Activated naive CD4-positive, alpha-beta T cell treated with anti-CD3 and anti-CD28 coated beads, Interleukin-2, amount 50 U/mL, for 24 hours (primary cell): ENCODE results near the gene LHCGR.
"Not testable (repeated sequence)": the region's sequence is repeated elsewhere in the genome, so short reads cannot be mapped to it uniquely, and the experiment has no call there.

Experiments used
- H3K27ac Mint-ChIP-seq: one replicate; pipeline ENCODE4 v1.8.0; 2021; ENCODE audit warnings: mild to moderate bottlenecking, mixed read lengths
- H3K27me3 Mint-ChIP-seq: one replicate; pipeline ENCODE4 v1.8.0; 2021; ENCODE audit warnings: mixed read lengths
- H3K36me3 Mint-ChIP-seq: one replicate; pipeline ENCODE4 v1.8.0; 2021; ENCODE audit warnings: mixed read lengths
- H3K4me1 Mint-ChIP-seq: one replicate; pipeline ENCODE4 v1.8.0; 2021; ENCODE audit warnings: mixed read lengths
- H3K4me3 Mint-ChIP-seq: one replicate; pipeline ENCODE4 v1.8.0; 2021; ENCODE audit warnings: mild to moderate bottlenecking, mixed read lengths
- H3K9me3 Mint-ChIP-seq: one replicate; pipeline ENCODE4 v1.8.0; 2021; ENCODE audit warnings: mixed read lengths

LHCGR gene

DNA sequence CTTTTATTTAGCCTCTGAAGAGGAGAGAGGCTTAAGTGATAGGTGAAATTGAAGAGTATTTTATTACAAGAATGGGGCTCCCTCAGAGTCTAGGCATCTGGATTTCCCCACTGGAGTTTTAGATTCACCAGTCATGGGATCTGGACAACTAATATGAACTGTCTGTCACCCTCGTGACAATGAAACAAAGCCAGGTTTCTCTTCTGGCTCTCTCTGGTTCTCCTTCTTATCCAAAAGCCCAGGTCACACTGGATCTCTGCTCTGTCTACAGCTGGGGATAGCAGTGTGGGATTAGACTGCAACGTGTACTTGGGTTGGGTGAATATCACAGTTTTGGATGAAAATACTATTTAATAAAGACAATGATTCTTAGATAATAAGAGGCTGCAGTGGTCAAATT, 31.2 kb downstream of the LHCGR start:
- Mint-ChIP-seq H3K27ac (no peak overlapping the region), H3K4me3 (no peak overlapping the region), H3K36me3 (no peaks in the 10 kb centered on the region), H3K4me1 (no peaks in the 10 kb centered on the region), H3K9me3 (no peaks in the 10 kb centered on the region), H3K27me3 (peaks cover 7% of the 10 kb centered on the region)

DNA sequence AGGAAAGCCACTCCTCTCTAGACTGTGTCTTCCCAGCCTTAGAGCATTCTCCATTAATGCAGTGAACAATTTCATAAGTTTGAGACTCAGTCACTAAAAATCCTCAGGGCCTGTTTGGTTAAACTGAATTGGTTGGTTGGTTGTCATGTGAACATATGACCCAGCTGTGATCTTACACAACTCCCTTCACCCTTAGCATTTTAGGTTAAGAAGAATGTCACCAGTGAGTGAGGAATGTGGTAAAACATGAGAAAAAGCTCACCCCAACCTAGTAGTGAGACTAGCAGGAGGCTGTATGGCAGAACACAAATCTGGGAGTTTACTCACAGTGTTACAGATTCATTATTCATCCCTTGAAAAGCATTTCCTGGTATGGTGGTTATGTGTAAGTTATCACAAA, 32.4 kb downstream of the LHCGR start:
- H3K4me1 Mint-ChIP-seq = no peaks in the 10 kb centered on the region
- H3K27ac Mint-ChIP-seq = no peak overlapping the region
- H3K36me3 Mint-ChIP-seq = no peaks in the 10 kb centered on the region
- H3K4me3 Mint-ChIP-seq = no peak overlapping the region
- peaks cover 4% of the 10 kb centered on the region for H3K27me3 Mint-ChIP-seq
- H3K9me3 Mint-ChIP-seq = no peaks in the 10 kb centered on the region

DNA sequence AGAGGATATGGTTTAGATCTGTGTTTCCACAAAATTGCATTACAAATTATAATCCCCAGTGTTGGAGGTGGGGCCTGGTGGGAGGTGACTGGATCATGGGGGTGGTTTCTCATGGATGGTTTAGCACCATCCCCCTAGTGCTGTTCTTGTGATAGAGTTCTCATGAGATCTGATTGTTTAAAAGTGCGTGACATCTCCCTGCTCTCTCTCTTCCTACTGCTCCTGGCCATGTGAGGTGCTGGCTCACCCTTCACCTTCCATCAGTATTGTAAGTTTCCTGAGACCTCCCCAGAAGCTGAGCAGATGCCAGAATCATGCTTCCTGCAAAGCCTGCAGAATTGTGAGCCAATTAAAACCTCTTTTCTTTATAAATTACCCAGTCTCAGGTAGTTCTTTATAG, 33.1 kb downstream of the LHCGR start:
- Mint-ChIP-seq H3K27me3 (peaks cover 4% of the 10 kb centered on the region), H3K36me3 (no peaks in the 10 kb centered on the region), H3K9me3 (no peaks in the 10 kb centered on the region), H3K4me3 (no peak overlapping the region), H3K4me1 (no peaks in the 10 kb centered on the region), H3K27ac (no peak overlapping the region)

DNA sequence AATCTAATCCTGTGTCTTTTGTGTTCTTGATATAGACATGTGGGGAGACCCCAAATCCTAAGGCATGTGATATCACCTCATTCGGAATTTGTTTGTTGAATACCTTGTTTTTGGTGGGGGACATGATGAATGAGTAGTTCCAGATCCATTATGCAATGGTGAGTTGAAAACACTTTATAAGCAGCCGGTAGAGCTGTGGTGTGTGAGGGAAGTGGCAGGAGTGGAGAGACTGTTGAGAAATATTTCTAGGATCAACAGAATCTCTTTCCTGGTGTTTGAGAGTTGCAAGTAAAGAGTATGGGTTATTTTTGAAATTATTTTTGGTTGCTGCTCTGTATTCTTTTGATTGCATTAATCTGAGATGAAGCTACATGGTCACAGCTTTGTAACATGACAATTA, 34.4 kb downstream of the LHCGR start:
- Mint-ChIP-seq H3K4me1 (no peaks in the 10 kb centered on the region), H3K4me3 (no peak overlapping the region), H3K36me3 (no peaks in the 10 kb centered on the region), H3K27ac (no peak overlapping the region), H3K9me3 (no peaks in the 10 kb centered on the region), H3K27me3 (peaks cover 4% of the 10 kb centered on the region)

DNA sequence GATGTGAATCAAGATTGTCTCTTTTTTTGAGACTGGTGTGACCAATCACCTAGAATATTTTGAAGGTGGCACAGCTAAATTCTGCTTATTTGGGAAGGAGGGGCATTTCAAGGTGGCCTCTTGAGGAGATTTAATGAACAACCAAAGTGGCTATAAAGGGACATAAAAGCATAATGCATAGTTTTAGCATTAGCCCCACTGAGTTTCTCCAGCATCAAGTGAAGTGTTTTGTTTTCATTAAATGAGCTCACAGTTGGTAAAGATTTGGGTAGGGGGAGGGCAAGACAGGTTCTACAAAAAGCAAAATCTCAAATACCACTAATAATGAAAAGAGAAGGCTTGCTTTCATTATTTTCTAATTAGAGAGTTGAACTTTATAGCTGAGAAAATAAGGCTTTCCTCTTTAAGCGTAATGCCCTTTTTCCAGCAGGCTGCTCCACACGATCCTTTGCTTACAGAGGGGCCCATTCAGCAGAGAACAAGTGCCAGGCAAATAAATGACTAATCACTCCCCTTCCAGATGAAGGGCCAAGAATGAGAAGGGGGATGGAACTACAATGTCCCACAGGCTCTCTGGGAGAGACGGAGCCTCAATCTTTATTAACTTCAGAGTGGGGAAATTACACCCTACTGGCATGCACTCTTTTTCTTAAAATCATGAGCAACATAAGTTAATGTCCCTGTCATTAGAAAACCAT, 35.9 kb downstream of the LHCGR start:
- Mint-ChIP-seq H3K36me3 (no peaks in the 10 kb centered on the region), H3K4me3 (no peak overlapping the region), H3K27ac (no peak overlapping the region), H3K9me3 (no peaks in the 10 kb centered on the region), H3K27me3 (peaks cover 4% of the 10 kb centered on the region), H3K4me1 (no peaks in the 10 kb centered on the region)

DNA sequence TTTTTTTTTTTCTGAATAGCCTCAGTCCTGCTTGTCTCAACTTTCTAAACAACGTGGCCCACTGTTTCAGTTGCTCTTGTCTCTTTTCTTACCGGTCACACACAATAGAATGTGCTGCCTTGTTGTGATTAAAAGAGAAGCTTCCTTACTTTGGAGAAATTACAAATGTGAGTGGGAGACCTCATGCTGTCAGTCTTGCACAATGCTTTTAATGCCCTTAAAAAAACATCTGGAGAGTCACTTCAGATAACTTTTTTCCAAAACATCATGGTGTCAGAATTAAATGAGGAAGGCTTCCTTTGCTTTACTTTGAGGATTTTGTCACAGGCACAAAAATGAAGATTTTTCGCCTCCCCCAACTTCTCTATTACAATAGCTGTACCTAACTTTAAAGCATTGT, 37.7 kb downstream of the LHCGR start:
- H3K27me3 Mint-ChIP-seq = peaks cover 6% of the 10 kb centered on the region
- H3K9me3 Mint-ChIP-seq = no peaks in the 10 kb centered on the region
- no peaks in the 10 kb centered on the region for H3K4me1 Mint-ChIP-seq
- no peak overlapping the region for H3K4me3 Mint-ChIP-seq
- H3K27ac Mint-ChIP-seq = no peak overlapping the region
- no peaks in the 10 kb centered on the region for H3K36me3 Mint-ChIP-seq

DNA sequence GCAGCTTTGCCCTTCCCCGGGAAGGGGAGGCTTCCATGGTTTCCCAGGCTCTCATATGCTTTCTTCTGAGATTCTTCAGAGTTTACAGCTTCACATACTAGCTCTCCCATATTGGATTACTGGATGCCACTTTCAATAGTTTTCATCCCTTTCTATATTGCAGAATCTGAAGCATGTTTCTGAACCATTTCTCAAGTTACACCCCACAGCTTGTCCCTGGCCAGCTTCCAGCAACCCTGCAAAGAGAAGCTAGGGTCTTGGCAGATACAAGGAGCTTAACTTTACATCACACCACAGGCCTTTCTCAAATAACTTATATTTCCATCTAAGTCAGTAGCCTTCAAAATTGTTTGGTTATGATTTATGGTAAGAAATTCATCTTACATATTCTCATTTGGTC, 39.6 kb downstream of the LHCGR start:
- no peaks in the 10 kb centered on the region for H3K9me3 Mint-ChIP-seq
- no peak overlapping the region for H3K4me3 Mint-ChIP-seq
- peaks cover 8% of the 10 kb centered on the region for H3K27me3 Mint-ChIP-seq
- H3K4me1 Mint-ChIP-seq = no peaks in the 10 kb centered on the region
- H3K36me3 Mint-ChIP-seq = no peaks in the 10 kb centered on the region
- no peak overlapping the region for H3K27ac Mint-ChIP-seq

DNA sequence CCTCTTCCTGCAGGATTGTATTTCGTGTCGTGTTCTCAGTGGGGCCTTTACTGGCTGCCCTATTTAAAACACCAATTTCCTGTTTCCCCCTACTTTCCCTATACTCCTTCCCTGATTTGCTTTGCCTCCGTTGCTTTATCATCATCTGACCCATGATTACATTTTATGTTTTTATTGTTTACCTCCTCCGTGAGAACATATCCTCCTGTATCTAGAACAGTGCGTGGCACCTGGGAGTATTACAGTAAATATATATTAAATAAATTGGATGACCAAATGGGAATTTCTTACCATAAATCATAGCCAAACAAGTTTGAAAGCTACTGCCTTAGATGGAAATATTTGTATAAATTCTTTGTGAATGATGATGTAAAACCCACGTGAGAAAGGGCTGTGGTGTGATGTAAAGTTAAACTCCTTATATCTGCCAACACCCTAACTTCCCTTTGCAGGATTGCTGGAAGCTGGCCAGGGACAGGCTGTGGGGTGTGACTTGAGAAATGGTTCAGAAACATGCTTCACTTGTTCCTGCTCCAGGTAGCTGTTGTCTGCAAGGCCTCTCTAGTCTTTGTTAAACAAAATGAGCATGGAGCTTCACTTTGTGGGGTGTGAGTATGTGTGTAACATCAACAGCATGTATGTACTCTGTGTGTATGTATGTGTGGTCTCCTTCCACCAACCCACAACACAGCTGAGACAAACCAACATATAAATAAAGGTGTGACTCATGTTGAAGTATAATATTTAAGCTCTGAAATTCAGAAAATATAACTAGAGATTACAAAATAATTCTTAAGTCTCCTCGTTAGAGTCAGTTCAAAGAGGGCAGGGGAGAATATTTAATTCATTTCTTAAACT, 40.3 kb downstream of the LHCGR start:
- Mint-ChIP-seq H3K27ac (no peak overlapping the region), H3K9me3 (no peaks in the 10 kb centered on the region), H3K4me3 (no peak overlapping the region), H3K36me3 (no peaks in the 10 kb centered on the region), H3K4me1 (no peaks in the 10 kb centered on the region), H3K27me3 (peaks cover 7% of the 10 kb centered on the region)

DNA sequence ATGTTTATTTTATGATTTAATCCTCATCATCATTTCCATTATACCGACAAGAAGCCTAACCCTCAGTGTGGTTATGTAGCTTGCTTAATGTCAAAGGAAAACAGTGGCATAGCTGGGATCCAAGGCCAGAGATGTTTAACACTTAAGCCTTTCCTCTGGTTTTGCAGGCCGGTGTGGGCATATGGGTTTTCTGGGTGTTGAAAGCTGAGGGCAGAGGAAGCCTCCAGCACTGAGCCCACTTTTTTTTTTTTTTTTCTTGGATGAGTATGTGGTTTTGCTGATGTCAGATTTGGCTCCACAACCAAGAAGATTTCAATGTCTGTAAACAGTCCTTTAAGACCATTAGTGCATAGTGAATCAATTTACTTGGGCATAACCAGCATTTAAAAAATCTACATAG, 41.3 kb downstream of the LHCGR start:
- Mint-ChIP-seq H3K27me3 (peaks cover 9% of the 10 kb centered on the region), H3K4me1 (no peaks in the 10 kb centered on the region), H3K27ac (no peak overlapping the region), H3K36me3 (no peaks in the 10 kb centered on the region), H3K4me3 (no peak overlapping the region), H3K9me3 (no peaks in the 10 kb centered on the region)

DNA sequence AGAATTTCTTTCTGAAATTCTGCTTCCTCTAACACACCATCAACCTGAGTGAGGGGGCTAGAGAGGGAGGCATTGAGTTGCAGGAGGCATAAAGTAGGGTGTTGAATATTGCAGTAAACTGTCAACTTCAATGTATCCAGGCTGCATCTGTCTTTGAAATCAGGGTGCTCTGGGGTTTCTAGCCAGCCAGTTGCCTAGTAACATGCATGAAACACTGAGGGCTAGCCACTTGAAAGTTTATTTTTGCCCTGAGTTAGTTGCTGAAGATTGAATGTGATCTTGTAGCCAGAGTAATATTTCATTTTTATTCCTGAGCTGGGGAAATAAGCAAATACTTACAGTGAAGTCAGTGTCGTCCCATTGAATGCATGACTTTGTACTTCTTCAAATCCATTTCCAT, 41.9 kb downstream of the LHCGR start:
- no peaks in the 10 kb centered on the region for H3K36me3 Mint-ChIP-seq
- H3K4me1 Mint-ChIP-seq = no peaks in the 10 kb centered on the region
- peaks cover 9% of the 10 kb centered on the region for H3K27me3 Mint-ChIP-seq
- H3K4me3 Mint-ChIP-seq = no peak overlapping the region
- H3K9me3 Mint-ChIP-seq = no peaks in the 10 kb centered on the region
- H3K27ac Mint-ChIP-seq = no peak overlapping the region

DNA sequence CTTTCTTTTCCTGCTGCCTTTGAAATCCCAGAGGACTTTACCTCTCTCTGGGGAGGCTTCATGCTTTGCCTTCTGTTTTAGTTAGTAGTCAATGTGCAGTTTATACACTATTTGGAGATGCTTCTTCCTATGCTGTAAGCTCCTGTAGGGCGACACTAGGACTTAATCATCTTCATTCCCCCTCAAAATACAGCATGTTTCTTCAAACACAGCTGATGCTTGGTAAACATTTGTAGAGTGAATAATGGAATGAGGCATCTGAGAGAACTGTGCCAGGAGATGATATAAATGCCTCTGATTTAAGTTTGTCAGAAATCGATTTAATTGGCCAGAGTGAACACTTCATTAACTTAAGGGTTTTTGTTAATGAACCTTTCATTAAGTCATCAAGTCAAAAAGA, 43.4 kb downstream of the LHCGR start:
- H3K4me1 Mint-ChIP-seq = no peaks in the 10 kb centered on the region
- H3K36me3 Mint-ChIP-seq = no peaks in the 10 kb centered on the region
- peaks cover 9% of the 10 kb centered on the region for H3K27me3 Mint-ChIP-seq
- no peak overlapping the region for H3K4me3 Mint-ChIP-seq
- H3K27ac Mint-ChIP-seq = no peak overlapping the region
- H3K9me3 Mint-ChIP-seq = no peaks in the 10 kb centered on the region

DNA sequence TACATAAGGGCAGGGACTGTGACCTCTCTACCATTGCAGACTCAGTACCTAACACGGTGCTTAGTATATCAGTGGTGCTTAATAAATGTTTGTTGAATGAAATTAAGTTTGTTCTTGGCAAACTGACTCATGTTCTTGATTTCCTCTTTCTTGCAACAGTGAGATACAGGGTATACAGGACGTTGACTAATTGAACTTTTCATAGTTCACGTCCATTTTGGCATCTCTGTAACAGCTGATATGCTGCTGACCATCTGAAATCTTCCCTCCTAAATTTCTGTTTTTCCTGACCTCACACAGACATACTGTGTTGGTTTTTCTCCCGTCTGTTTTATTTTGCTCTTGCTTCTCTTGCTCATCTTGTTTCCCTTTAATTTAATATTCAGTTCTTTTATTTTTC, 44.2 kb downstream of the LHCGR start:
- H3K27ac Mint-ChIP-seq = no peak overlapping the region
- no peaks in the 10 kb centered on the region for H3K9me3 Mint-ChIP-seq
- no peaks in the 10 kb centered on the region for H3K36me3 Mint-ChIP-seq
- no peak overlapping the region for H3K4me3 Mint-ChIP-seq
- peaks cover 9% of the 10 kb centered on the region for H3K27me3 Mint-ChIP-seq
- H3K4me1 Mint-ChIP-seq = no peaks in the 10 kb centered on the region

DNA sequence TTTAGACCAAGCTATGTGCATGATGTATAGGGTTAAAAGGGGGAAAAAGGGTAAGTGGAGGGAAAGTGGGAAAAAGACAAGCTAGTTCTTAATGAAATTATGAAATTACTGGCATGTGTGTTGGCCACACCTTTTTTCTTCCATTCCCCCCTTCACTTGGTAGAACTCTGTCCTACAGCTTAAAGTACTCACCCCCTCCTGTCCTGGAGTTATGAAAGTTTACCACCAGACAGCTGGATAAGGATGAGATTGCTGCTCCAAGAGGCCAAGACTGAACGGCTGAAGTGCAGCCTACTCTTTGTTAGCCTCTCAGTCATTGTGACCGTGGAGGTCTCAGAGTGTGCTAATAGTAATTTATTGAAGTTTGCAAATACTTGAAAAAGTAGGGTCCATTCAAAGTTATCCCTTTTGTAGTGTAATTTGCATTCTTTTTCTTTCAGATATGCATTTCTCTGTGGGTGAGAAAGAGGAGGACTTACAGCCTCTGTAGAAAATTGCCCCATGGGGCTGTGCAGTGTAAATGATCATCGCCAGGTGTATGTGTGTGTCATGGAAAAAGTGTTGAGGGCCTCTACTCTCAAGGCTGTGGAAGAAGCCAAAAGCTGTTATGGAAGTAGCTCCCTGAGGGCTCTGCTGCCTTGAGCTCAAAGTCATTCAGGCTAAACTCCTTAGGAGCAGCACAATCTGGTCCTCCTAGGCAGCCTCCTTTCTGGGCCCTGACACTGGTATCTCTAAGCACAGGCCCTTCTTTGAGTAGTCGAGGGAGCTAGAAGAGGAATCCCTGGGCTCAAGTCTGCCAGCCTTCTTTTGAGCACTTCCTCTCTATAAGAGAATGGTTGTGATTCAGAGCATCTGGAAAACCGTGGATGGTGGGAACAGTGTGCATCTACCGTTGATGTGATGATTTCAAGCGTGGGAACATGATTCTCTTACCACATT, 46.2 kb downstream of the LHCGR start:
- Mint-ChIP-seq H3K27me3 (peaks cover 7% of the 10 kb centered on the region), H3K4me3 (no peak overlapping the region), H3K9me3 (no peaks in the 10 kb centered on the region), H3K4me1 (no peaks in the 10 kb centered on the region), H3K27ac (no peak overlapping the region), H3K36me3 (no peaks in the 10 kb centered on the region)

DNA sequence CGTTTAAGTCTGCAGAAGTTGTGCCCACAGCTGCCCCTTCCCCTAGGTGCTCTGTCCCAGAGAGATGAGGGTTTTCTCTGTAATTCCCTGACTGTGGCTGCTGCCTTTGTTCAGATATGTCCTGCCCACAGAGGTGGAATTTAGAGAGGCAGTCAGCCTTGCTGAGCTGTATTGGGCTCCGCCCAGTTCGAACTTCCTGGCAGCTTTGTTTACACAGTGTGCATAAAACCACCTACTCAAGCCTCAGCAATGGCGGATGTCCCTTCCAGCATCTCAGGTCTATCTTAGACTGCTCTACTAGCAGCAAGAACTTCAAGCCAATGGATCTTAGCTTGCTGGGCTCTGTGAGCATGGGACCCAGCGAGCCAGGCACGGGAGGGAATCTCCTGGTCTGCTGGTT, 48.1 kb downstream of the LHCGR start:
- H3K27me3 Mint-ChIP-seq = peaks cover 7% of the 10 kb centered on the region
- no peaks in the 10 kb centered on the region for H3K36me3 Mint-ChIP-seq
- no peak overlapping the region for H3K4me3 Mint-ChIP-seq
- H3K27ac Mint-ChIP-seq = no peak overlapping the region
- H3K9me3 Mint-ChIP-seq = no peaks in the 10 kb centered on the region
- H3K4me1 Mint-ChIP-seq = no peaks in the 10 kb centered on the region

DNA sequence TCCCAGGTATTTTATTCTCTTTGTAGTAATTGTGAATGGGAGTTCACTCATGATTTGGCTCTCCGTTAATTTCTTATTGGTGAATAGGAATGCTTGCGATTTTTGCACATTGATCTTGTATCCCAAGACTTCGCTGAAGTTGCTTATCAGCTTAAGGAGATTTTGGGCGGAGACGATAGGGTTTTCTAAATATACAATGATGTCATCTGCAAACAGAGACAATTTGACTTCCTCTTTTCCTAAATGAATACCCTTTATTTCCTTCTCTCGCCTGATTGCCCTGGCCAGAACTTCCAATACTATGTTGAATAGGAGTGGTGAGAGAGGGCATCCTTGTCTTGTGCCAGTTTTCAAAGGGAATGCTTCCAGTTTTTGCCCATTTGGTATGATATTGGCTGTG, 51.9 kb downstream of the LHCGR start:
- not testable (repeated sequence) for H3K4me3 Mint-ChIP-seq, H3K4me1 Mint-ChIP-seq, H3K27ac Mint-ChIP-seq, H3K36me3 Mint-ChIP-seq, H3K9me3 Mint-ChIP-seq, H3K27me3 Mint-ChIP-seq
